HG03095 (cell line): Measurements from ENCODE around the gene DNAH17.

Source experiments
- ATAC-seq: cut with Tn5 transposase; IDR thresholded peaks from one replicate; pipeline ENCODE4 v1.9.1; 2021; ENCODE audit warnings: moderate library complexity; ENCODE audit not compliant: unreplicated experiment

The DNAH17 gene

GRCh38 chr17:78399693-78400144 is 177.5 kb downstream of the DNAH17 start:
- ATAC-seq = no peak

DNA sequence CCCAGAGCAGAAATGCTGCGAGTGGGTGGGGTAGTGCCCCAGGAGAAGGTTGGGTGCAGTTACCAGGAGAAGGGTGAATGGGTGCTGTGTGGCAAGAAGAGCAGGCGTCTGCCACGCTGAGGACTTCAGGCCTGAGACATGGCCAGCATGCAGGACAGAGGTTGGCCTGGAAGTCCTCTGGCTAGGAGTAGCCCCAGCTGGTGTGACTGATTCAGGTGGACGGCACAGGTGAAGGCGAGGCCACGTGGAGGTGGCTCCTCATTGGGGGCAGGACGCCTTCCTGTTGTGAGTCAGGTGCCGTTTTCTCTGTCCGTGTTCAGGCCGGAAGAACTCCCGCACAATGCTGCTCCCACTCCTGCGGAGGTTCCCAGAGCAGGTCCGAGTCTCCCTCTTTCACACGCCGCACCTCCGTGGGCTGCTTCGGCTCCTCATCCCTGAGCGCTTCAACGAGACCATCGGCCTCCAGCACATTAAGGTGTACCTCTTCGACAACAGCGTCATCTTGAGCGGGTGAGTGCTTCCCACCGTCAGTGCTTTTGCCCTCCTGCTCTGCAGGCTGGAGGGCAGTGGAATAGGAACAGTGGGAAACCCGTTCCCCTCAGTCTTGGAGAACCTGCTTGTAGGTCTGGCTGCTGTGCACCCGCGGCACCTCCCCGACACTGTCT is 178.0 kb downstream of the DNAH17 start:
- ATAC-seq = no peak

GRCh38 chr17:78398390-78398789 is 178.8 kb downstream of the DNAH17 start:
- ATAC-seq = no peak

GRCh38 chr17:78397681-78398101 is 179.5 kb downstream of the DNAH17 start:
- no peak for ATAC-seq

GRCh38 chr17:78396441-78397337 is 180.5 kb downstream of the DNAH17 start:
- ATAC-seq = no peak

GRCh38 chr17:78395155-78395554 is 182.0 kb downstream of the DNAH17 start:
- ATAC-seq = no peak

- no peak for ATAC-seq
Observed at GRCh38 chr17:78394209-78394608, 183.0 kb downstream of the DNAH17 start.

GRCh38 chr17:78393575-78393974 is 183.6 kb downstream of the DNAH17 start:
- ATAC-seq = no peak

DNA sequence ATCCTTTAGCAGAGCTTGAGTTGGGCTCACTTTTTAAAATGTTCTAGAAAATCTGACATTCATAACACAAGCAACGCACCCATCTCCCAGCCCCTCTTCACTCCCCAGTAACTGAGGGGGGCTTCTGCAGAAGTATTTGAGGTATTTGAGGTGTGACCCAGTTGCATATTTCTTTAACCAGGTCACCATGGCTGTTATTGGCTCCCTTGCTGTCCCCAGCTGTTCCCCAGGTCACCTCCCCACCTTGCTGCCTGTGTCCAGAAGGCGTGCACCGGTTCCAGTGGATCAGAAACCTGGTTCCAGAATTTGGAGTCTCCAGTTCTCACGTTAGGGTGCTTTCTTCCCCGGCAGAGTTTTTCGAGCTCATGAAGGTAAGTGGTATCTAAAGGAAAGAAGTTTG is 184.9 kb downstream of the DNAH17 start:
- no peak for ATAC-seq

DNA sequence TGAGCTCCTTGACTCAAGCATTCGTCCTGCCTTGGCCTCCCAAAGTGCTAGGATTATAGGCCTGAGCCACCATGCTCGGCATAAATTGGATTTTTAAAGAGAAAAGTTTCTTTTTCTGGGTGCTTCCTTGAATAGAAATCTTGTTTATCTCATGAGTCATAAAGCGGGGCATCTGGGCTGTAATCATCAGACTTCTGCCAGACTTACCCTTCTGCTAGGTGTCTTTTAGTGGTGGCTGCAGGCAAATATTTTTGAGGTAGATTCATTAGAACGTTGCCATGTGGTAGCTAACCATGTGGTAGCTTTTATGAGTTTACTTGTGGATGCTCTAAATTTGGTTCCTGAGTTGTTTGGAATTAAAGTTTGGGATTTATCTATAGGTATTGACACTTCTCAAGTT is 185.4 kb downstream of the DNAH17 start:
- ATAC-seq = no peak

GRCh38 chr17:78391051-78391431 is 186.2 kb downstream of the DNAH17 start:
- ATAC-seq = no peak

GRCh38 chr17:78390241-78391050 is 186.8 kb downstream of the DNAH17 start:
- no peak for ATAC-seq

GRCh38 chr17:78387977-78388941 is 188.9 kb downstream of the DNAH17 start:
- no peak for ATAC-seq

- no peak for ATAC-seq
Observed at GRCh38 chr17:78384479-78385175, 192.6 kb downstream of the DNAH17 start.

DNA sequence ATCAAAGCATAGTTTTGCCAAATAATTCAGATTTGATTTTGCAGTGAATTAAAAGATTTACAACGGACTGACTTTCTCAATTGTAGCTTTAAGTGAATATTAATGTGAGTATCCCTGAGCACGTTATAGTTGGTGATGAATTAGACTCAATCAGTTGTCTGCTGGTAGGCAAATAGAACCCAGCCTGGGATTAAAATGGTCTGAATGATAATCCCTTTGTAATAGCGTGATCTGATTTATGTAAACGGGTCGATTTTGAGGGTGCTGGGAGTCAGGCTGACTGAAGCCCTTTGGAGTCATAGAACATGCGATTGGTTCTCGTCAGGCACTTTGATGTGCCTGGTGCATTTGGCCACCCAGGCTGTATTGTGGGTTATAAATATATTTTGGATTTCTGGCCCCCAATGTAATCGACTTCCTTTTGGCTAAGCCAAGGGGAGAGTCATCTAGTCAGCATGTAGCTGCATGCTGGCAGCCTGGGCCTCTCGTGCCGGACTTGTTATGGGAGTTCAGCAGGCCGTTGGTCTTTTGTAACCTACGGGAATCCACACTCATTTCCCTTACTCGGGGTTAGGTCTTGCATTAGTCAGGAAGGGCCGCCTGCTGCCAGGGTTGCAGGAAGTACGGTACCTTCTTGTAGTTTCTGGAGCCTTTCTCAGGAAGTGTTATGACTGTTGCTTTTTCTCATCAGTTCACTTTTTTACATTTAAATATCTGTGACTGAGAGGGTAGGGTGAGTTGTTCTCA is 193.3 kb downstream of the DNAH17 start:
- ATAC-seq = peak; percentile 43

DNA sequence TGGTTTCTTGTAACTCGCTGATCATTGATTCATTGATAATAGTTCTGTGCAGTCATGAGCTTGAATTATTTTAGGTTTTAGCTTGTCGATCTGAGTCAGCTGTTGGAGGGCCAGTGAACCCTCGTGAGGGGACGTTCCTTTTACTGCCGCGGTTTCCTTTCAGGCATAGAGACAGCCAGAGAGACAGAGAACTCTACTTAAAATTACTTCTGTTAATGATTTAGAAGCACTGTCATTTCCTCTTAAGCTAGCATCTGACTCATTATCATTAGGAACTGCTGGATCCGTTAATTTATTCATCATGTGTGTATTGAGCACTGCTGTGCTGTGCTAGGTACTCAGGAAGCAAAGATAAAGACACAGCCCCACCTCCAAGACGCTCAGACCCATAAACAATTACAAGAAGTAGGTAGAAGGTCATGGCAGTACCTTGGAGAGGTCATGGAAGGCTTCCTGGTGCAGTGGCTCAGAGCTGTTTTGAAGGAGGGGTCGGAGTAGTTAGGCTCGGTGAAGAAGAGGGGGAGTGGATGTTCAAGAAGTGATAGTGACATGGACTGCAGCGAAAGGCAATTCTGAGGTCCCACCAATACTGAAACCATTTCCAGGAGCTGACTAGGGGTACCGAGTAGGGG is 195.5 kb downstream of the DNAH17 start:
- ATAC-seq = no peak

DNA sequence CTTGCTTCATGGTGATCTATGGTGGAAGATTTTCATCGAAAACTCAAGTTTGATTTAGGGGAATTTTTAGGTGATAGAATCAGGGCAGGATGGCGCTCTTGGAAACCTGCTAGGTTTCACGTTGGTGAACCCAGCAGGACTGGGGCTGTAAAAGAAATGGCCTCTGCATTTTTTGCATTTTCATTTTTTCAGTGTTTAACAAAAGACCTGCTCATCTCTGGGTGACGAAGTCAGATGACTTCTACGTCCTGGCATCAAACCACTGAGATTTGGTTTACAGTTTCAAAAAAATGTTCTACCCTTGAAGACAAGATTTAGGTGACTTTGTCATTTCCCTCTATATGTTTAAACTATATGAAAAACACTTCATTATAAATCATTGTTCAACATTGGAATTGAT is 196.8 kb downstream of the DNAH17 start:
- no peak for ATAC-seq

DNA sequence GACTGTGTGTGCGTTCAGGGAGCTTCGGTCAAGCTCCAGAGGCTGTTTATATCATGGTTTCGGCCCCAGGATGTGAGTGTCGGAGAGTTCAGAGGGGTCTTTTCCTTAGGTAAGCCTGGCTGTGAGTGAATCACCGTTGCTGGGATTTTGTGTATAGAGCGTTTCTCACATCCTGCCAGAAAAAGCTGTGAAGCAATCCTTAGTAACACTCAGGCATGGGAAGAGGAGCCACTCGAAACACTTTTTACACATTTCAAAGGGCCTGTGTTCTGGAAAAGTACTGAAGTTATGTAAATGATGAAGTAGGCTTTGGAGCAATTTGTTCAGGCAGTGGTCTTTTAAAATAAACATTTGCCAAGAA is 198.1 kb downstream of the DNAH17 start:
- ATAC-seq = no peak
